Measurements from ENCODE around the gene ILKAP.

DNA sequence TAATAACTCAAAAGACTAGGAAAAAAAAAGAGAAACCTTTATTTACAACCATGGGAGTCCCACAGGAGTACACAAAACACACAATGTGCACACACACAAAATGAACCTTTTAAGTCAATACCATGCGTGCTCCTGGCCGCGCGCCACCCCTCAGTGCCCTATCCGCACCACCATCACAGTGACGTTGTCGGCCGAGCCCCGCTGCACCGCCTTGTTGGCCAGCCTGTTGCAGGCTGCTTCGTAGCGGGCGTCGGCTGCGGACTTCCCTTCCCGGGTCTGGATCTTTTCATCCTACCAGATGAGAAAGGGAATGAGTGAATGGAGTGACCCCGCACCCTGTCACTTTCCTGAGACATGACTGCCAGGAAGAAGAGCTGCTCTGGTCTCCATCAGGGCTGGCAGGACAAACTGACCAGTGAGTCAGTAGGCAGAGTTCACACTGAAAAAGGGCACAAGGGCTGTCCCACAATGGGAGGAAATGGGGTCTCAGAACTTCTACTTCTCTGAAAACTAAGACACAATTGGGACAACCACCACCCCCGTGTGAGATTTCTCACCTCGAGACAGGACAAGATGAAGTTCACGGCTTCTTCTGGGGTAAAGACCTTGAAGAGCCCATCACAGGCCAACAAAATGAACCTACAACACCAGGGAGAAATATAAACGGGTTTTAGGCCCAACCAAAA lies 33.0 kb downstream of the ILKAP start:
- no peak for TF ChIP-seq POLR2AphosphoS5 (IDR thresholded peaks at IDR 0.05)
- TF ChIP-seq CTCF (IDR thresholded peaks at IDR 0.05) = no peak
- no peak for TF ChIP-seq EP300 (IDR thresholded peaks at IDR 0.05)
- no peak for TF ChIP-seq POLR2A (IDR thresholded peaks at IDR 0.05; ENCODE audit: low read depth)

Measured in esophagus muscularis mucosa (tissue), 4 donors.